HG03196 (cell line): ENCODE data around the gene NLRP7.
"Not testable (repeated sequence)": the region's sequence is repeated elsewhere in the genome, so short reads cannot be mapped to it uniquely, and the experiment has no call there.

ENCODE experiments used
- ATAC-seq: cut with Tn5 transposase; IDR thresholded peaks from one replicate; pipeline ENCODE4 v1.9.1; 2021; ENCODE audit not compliant: unreplicated experiment

NLRP7 gene

DNA sequence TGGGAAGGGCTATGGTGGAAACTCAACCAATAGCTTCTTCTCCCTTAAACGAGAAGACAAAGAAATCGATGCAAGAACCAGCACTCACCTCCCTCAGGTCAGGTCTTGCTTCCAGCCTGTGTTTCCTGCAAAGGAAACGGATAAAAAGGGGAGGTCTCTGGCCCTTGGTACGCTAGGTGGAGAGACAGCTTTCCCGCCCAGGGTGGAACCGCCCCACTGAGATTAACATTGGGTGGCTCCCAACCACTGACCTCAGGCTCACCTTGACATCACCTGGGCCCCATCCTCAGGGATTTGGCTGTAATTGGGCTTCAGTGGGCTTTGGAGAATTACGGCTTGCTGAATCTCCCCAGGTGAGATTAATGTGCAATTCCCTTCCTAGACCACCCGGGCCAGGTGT, at the start of gene NLRP7:
TSS of gene NLRP7 (minus strand) at position 150 of the 400 bp plus-strand sequence.
- no peak for ATAC-seq

DNA sequence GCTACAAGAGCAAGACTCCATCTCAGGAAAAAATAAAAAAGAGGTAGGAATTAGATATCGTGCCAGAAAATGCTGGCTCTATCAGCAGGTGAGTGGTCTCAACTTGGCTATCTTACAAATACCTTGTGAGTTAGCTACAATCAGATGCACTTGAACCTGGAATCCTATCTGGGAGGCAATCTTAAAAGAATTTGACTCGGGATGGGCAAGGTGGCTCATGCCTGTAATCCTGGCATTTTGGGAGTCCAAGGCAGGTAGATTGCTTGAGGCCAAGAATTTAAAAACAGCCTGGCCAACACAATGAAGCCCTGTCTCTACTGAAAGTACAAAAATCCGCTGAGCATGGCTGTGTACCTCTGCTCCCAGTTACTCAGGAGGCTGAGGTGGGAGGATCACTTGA, 48.2 kb upstream of the NLRP7 start:
- ATAC-seq, result no peak

DNA sequence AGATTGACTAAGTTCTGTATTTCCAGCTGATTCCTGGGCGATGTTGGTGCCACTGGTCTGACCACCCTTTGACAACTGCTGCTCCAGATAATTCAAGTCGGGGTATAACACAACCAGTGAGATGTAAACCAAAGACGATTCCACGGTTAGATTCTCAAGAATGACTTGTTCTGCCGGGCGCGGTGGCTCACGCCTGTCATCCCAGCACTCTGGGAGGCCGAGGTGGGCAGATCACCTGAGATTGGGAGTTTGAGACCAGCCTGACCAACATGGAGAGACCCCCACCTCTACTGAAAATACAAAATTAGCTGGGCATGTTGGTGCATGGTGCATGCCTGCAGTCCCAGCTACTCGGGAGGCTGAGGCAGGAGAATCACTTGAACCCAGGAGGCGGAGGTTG, 42.2 kb upstream of the NLRP7 start:
- not testable (repeated sequence) for ATAC-seq

DNA sequence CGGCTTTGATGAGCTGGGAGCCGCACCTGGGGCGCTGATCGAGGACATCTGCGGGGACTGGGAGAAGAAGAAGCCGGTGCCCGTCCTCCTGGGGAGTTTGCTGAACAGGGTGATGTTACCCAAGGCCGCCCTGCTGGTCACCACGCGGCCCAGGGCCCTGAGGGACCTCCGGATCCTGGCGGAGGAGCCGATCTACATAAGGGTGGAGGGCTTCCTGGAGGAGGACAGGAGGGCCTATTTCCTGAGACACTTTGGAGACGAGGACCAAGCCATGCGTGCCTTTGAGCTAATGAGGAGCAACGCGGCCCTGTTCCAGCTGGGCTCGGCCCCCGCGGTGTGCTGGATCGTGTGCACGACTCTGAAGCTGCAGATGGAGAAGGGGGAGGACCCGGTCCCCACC, 35.2 kb upstream of the NLRP7 start:
- not testable (repeated sequence) for ATAC-seq

DNA sequence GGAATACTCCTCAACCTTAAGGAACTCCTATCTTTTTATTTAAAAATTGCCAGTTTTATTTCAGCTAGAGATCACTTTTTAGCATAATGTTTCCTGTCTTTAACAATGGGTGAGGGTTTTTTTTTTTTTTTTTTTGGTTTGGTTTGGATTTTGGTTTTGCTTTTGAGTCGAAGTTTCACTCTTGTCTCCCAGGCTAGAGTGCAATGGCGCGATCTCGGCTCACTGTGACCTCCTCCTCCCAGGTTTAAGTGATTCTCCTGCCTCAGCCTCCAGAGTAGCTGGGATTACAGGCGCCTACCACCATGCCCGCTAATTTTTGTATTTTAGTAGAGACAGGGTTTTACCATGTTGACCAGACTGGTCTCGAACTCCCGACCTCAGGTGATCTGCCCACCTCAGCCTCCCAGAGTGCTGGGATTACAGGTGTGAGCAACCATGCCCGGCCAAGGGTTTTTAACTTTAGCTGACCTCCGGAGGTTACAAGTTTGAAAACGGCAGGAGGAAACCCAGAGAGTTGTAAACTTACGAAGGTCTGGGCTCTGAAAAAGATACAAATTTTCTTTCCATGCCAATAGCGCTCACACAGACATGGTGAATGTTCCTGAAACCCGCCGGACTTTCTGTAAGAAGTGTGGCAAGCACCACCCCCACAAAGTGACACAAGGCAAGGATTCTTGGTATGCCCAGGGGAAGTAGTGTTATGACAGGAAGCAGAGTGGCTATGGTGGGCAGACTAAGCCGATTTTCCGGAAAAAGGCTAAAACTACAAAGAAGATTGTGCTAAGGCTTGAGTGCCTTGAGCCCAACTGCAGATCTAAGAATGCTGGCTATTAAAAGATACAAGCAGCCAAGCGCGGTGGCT, 26.1 kb upstream of the NLRP7 start:
- not testable (repeated sequence) for ATAC-seq

DNA sequence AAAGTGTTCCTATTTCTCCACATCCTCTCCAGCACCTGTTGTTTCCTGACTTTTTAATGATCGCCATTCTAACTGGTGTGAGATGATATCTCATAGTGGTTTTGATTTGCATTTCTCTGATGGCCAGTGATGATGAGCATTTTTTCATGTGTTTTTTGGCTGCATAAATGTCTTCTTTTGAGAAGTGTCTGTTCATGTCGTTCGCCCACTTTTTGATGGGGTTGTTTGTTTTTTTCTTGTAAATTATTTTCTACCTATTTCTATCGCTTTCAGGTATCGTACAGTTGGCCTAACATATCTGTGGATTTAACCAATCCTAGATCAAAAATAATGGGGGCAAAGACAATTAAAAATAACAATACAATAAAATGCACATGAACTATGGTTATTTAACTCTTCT, 24.1 kb upstream of the NLRP7 start:
- ATAC-seq, result not testable (repeated sequence)

DNA sequence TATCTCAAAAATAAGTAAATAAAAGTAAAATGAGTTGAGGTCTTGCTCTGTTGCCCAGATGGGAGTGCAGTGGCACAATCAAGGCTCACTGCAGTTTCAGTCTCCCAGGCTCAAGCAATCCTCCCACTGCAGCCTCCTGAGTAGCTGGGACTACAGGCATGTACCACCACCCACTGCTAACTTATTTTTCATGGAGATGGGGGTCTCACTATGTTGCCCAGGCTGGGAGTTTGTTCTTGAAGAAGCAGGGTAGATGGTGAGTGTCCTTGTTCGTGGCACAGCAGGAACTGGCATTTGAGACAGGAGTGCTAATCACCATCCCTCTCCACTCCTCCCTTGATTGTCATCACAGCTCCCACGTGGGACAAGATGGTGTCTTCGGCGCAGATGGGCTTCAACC, 22.3 kb upstream of the NLRP7 start:
- no peak for ATAC-seq

DNA sequence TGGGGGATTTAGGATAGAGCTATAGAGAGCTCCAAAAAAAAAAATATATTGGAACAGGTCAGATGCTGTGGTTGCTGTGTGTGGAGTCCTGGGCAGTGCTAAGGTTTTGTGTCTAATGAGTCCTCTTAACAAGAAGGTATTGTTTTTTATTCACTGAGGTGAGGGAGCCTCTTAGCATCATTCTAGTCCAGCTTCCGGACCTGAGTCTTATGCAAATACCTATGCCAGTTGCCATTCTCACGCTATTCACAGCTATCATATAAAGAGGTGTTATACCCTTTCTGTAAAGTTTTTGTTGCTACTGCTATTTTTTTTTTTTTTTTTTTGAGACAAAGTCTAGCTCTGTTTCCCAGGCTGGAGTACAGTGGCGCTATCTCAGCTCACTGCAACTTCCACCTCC, 20.3 kb upstream of the NLRP7 start:
- no peak for ATAC-seq

DNA sequence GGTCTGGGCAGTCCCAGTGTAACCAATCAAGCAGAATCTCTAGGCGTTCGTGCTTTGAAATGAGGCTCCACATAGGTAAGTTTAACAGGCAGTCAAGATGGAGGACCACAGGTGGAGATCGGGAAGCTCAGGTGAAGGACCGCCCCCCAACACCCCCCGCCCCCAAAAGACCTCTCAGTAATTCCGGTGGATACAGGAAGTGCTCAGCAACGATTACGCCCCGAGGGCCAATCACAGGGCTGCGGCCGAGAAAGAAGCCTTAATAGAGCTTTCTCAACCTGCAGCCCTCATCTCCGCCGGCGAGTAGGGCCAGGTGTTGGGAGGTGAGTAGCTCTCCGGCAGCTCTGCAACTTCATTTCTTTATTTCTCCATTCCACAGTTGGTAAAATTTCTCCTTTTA, 17.7 kb upstream of the NLRP7 start:
- not testable (repeated sequence) for ATAC-seq

DNA sequence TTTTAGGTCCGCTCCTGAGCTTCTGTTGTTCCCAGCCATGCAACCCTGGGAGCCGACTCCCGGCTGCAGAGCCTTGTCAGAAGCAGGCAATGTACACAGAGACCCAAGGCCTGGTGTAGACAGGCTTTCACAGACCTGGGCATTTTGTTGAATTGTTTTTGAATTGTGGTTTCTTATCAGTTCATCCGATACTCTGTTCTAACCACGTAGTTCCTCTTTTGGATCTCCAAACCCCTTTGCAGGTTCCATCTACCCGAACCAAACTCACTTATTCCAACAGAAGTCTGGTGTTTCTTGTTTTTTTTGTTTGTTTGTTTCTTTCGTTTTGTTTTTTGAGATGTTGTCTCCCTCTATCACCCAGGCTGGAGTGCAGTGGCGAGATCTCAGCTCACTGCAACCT, 12.5 kb upstream of the NLRP7 start:
- ATAC-seq, result no peak

DNA sequence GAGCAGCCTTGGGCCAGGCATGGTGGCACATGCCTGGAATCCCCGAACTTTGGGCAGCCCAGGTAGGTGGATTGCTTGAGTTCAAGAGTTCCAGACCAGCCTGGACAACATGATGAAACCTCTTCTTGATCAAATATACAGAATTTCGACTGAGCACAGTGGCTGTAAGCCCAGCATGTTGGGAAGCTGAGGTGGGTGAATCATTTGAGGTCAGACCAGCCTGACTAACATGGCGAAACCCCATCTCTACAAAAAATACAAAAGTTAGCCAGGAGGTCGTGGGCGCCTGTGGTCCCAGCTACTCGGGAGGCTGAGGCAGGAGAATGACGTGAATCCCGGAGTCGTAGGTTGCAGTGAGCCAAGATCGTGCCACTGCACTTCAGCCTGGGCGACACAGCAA, 8.0 kb upstream of the NLRP7 start:
- ATAC-seq, result no peak

DNA sequence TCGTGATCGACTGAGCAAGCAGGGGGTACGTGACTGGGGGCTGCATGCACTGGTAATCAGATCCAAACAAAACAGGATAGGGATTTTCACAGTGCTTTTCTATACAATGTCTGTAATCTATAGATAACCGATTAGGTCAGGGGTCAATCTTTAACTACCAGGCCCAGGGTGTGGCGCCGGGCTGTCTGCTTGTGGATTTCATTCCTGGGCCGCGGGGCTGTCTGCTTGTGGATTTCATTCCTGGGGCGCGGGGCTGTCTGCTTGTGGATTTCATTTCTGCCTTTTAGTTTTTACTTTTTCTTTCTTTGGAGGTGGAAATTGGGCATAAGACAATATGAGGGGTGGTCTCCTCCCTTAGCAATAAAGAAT, 6.0 kb upstream of the NLRP7 start:
- ATAC-seq, result not testable (repeated sequence)

DNA sequence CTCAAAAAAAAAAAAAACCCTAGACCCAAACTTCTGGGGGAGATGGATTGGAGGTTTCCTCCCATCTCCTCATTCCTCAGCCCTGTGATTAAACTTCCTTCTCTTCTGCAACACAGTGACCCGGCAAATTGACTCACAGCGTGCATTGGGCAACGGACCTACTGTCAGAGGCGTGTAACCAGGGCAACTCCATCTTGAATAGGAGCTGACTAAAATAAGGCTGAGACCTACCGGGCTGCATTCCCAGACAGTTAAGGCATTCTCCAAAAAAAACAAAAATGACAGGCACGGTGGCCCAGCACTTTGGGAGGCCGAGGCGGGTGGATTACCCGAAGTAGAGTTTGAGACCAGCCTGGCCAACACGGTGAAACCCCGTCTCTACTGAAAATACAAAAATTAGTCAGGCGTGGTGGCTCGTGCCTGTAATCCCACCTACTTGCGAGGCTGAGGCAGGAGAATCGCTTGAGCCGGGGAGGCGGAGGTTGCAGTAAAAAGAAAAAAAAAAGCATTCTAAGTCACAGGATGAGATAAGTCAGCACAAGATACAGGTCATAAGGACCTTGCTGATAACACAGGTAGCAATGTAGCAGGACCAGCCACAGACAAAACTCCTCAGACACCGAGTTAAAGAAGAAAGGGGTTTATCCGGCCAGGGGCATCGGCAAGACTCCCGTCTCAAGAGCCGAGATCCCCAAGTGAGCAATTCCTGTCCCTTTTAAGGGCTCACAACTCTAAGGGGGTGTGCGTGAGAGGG, 5.4 kb upstream of the NLRP7 start:
- no peak for ATAC-seq

DNA sequence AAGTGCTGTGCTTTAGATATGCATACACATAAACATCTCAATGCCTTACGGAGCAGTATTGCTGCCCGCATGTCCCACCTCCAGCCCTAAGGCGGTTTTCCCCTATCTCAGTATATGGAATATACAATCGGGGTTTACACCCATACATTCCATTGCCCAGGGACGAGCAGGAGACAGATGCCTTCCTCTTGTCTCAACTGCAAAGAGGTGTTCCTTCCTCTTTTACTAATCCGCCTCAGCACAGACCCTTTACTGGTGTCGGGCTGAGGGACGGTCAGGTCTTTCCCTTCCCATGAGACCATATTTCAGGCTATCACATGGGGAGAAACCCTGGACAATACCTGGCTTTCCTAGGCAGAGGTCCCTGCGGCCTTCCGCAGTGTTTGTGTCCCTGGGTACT, 3.2 kb upstream of the NLRP7 start:
- ATAC-seq, result not testable (repeated sequence)

DNA sequence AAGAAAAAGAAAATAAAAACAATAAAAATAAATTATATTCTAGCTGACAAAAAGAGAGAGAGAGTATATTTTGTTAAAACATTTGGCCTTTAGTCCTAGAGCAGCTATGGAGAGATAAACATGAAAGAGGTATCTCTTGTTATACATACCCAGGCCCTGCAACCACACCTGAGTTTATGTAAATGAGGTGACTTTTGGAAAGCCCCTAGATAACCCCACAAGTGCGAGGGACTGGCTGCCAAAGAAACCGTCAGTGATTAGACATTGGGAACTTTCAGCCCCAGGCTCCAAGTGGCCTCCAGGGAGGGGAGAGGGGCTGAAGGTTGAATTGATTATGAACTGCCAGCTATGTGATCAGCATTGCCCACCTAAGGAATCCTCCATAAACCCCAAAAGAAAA, 2.1 kb upstream of the NLRP7 start:
- ATAC-seq, result no peak

DNA sequence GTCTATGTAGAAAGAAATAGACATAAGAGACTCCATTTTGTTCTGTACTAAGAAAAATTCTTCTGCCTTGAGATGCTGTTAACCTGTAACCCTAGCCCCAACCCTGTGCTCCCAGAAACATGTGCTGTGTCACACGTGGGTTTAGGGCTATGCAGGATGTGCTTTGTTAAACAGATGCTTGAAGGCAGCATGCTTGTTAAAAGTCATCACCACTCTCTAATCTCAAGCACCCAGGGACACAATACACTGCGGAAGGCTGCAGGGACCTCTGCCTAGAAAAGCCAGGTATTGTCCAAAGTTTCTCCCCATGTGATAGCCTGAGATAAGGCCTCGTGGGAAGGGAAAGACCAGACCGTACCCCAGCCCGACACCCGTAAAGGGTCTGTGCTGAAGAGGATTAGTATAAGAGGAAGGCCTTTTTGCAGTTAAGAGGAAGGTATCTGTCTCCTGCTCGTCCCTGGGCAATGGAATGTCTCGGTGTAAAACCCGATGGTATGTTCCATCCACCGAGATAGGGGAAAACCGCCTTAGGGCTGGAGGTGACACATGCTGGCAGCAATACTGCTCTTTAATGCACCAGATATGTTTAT, 3.5 kb downstream of the NLRP7 start:
- ATAC-seq, result not testable (repeated sequence)

DNA sequence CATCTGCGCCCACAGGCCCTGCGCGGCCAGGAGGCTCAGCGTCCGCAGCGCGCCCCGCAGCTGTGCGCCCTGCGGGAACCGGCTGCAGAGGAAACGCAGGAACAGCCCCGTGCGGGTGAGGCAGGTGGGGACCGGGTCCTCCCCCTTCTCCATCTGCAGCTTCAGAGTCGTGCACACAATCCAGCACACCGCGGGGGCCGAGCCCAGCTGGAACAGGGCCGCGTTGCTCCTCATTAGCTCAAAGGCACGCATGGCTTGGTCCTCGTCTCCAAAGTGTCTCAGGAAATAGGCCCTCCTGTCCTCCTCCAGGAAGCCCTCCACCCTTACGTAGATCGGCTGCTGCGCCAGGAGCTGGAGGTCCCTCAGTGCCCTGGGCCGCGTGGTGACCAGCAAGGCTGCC, 7.8 kb downstream of the NLRP7 start:
- not testable (repeated sequence) for ATAC-seq

DNA sequence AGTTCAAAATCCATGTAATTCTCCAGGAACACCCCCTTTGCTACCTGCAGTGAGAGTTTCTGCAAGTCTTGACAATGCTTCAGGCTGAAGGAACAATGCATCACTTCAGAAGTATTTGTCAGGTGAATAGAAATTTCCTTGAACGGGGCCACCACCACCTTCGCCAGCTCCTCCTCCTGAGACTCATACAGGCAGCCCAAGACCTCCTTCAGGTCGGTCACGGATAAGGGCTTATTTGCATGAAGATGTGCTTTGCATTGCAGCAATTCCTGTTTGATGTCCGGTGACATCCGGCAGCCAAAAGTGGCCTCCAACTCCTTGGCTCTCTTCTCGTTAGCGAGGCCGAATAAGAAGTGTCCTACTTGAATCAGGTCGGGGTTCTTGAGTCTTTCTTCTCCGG, 8.4 kb downstream of the NLRP7 start:
- ATAC-seq, result no peak

DNA sequence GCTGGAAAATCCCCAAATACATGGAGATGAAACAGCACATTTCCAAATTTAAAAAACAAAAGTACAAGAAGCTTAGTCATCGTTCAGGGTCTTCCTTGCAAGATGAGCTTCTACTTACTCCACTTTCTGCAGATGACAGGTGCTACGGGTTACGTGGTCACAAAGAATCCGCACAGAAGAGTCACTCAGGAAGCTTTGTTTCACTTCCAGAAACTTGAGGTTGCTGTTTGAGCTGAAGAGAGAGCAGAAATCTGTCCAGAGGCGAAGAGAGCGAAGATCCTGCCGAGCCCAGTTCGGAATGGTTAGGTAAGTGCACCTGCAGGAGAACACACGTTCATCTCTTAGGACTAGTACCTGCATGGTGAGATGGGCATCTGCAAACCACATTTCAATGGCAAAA, 9.4 kb downstream of the NLRP7 start:
- no peak for ATAC-seq

DNA sequence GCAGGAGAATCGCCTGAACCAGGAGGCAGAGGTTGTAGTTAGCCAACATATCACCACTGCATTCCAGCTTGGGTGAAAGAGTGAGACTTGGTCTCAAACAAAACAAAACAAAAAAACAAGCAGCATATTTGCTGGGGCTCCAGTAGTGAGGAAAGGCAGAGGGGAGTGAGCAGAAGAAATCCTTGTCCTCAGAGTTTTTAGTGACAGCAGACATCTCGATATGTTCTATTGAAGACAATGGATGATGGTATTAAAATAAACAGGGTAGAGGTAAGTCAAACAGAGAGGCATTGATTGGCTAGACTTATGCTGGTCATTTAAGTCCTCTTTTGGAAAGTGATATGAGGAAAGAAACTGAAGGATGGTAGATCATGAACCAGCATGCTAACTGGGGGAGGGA, 19.0 kb downstream of the NLRP7 start:
- ATAC-seq, result no peak

DNA sequence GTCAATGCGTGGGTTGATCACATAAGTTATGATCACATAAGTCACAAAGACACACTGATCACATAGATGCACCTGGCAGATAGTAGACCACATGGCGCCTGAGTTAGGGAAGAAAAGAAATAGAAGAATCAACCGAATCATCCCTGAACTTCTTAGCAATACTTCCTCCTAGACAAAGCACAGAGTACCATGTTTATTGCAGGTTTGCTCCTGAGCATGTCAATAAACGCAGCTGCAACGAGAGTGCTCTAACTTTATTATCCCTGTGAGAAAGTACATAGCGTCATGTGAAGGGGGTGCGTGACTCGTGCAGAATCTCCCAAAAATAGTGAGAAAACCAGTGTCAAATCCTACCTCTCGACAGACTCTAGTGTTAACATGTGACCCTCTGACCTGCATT, 24.1 kb downstream of the NLRP7 start:
- no peak for ATAC-seq

DNA sequence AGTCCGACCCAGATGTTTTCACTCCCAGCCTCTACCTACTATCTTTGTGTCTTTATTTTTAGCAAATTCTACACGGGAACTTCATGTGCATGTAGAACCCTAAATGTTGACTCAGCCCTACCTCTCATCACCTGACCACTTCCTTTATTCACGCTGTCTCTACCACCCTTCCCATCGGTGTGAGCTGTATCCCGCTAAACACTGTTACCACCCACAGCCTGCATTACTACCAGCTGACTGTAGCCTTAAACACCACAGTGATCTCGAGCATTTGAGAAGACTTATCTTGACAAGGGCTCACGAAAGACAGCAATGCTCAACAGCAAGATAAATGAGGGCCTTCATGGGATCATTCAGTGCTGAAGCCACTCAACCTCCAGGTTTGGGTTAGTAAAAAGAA, 26.2 kb downstream of the NLRP7 start:
- no peak for ATAC-seq
